Esophagus (tissue), 2 donors: ENCODE measurements around the gene UTP11. TPM values are rescaled to one million over a fixed set of nuclear protein-coding genes. Genes with fewer than 3 reads are reported as not detected.
A peak's percentile ranks its signal among the peaks of the same experiment; 100 is the strongest.

Source experiments
- H3K27ac ChIP-seq, 2 donors: one replicate each; pipeline ENCODE4 v1.5.1; 2013; ENCODE audit warnings: low read depth in 2 of 2, mild to moderate bottlenecking in 2 of 2, inconsistent platforms in 1 of 2, low read length in 1 of 2, moderate library complexity in 1 of 2
- H3K27me3 ChIP-seq, 2 donors: one replicate each; pipeline ENCODE4 v1.6.1; 2013; ENCODE audit warnings: low read length in 2 of 2, control low read depth in 1 of 2, mild to moderate bottlenecking in 1 of 2; ENCODE audit not compliant: insufficient read depth in 2 of 2, control insufficient read depth in 1 of 2
- H3K36me3 ChIP-seq, 2 donors: one replicate each; pipeline ENCODE4 v1.6.1; 2013; ENCODE audit warnings: low read length in 1 of 2; ENCODE audit not compliant: control insufficient read depth in 2 of 2, insufficient read depth in 2 of 2
- H3K4me1 ChIP-seq, 2 donors: one replicate each; pipeline ENCODE4 v1.6.1; 2013; ENCODE audit warnings: low read length in 1 of 2; ENCODE audit not compliant: control insufficient read depth in 2 of 2, insufficient read depth in 2 of 2
- H3K4me3 ChIP-seq, 2 donors: one replicate each; pipeline ENCODE4 v1.5.1; 2013; ENCODE audit warnings: low read length in 2 of 2, mild to moderate bottlenecking in 2 of 2, low read depth in 1 of 2, moderate library complexity in 1 of 2
- H3K9me3 ChIP-seq, 2 donors: one replicate each; pipeline ENCODE4 v1.6.1; 2013; ENCODE audit warnings: mild to moderate bottlenecking in 2 of 2, low read depth in 1 of 2, low read length in 1 of 2, moderate library complexity in 1 of 2; ENCODE audit not compliant: control insufficient read depth in 2 of 2, insufficient read depth in 1 of 2
- WGBS, 2 donors: extraction: QIAGEN DNeasy Blood & Tissue Kit; methylation state at CpG; one replicate each; pipeline ENCODE4 v1.1.7; 2013; 5-methylcytosine and 5-hydroxymethylcytosine counted together
- polyA plus RNA-seq, 2 donors: library from polyadenylated mRNA; stranded (reverse); fragments of 200-250 nt; gene quantifications; one replicate each; pipeline ENCODE4 v1.2.3, GENCODE V29; 2013
- donor health status: healthy with polysubstance abuse.
- donor health status: Bipolar disorder and iron deficiency.

UTP11 gene
- polyA plus RNA-seq, 2 donors = 16.3 to 32.0 TPM

DNA sequence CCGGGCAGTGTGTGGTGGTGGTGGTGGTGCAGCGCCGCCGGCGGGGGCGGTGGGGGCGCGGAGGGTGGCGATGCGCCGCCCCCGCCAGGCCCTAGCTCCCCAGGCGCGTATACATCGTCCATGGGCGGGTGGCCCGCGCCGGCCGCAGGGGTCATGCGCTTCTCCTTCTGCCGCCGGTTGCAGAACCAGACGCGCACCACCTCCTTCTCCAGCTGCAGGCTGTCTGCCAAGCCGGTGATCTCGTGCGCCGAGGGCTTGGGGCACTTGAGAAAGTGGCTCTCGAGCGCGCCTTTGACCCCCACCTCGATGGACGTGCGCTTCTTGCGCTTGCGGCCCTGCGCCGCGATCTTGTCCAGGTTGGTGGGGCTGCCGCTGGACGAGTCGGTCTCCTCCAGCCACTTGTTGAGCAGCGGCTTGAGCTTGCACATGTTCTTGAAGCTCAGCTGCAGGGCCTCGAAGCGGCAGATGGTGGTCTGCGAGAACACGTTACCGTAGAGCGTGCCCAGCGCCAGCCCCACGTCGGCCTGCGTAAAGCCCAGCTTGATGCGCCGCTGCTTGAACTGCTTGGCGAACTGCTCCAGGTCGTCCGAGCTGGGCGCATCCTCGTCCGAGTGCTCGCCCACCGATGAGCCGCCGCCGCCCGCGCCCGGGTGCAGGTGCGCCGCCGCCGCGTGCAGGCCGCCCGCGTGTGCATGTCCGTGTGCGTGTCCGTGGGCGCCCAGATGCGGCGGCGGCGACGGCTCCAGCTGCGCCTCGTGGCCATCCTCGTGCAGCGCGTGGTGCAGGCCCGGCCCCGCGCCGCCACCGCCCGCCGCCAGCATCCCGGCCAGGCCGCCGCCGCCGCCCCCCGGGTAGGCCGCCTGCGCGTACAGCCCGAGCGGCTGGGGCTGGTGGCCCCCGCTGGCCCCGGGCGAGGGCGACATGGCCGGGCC lies 33.1 kb downstream of the UTP11 start:
- Histone ChIP-seq H3K27ac (no peak overlapping the region), H3K9me3 (no peaks in the 10 kb centered on the region), H3K36me3 (no peaks in the 10 kb centered on the region), H3K4me1 (peaks cover 6 to 13% of the 10 kb centered on the region in 2 donors), H3K27me3 (no peaks in the 10 kb centered on the region), H3K4me3 (peak overlapping the region; percentile 57 to 58)
- 2 to 3% methylated on average over 83 to 115 of the region's 115 CpGs for WGBS, 2 donors

DNA sequence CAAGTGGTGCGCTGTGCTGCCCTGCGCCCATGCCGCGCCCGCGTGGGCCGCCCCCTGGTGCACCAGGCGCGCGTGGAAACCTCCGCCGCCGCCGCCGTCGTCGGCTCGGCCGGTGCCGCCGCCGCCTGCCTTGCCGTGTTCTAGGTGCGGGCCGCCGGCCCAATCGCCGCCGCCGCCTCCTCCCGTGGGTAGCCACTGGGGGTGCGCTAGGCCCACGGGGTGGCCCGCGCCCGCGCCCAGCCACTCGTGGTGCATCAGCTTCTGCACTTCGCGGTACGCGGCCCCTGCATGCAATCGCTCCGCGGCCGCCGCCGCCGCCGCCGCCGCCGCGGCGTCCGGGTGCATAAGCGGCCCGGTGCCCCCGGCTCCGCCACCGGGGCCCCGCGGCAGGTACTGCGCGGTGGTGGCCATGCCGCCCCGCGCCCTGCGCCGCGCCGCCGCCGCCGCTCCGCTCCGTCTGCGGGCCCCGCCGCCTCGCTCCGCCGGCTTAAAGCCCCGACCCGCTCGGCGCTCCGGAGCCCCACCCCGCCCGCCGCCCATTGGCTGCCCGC lies 33.9 kb downstream of the UTP11 start, which contains the start of gene POU3F1:
Gene POU3F1 (minus strand): TSS at position 461 of the 551 bp plus-strand sequence. CDS start 50 bp downstream, at position 411.
- Histone ChIP-seq H3K9me3 (no peaks in the 10 kb centered on the region), H3K4me3 (peak within 1 kb of the TSS; percentile 58), H3K36me3 (no peaks in the 10 kb centered on the region), H3K27me3 (no peaks in the 10 kb centered on the region), H3K27ac (peak within 1 kb of the TSS; percentile 51 to 70), H3K4me1 (peaks cover 6 to 17% of the 10 kb centered on the region in 2 donors)
- 1% methylated on average over 51 to 92 of the region's 92 CpGs for WGBS, 2 donors

DNA sequence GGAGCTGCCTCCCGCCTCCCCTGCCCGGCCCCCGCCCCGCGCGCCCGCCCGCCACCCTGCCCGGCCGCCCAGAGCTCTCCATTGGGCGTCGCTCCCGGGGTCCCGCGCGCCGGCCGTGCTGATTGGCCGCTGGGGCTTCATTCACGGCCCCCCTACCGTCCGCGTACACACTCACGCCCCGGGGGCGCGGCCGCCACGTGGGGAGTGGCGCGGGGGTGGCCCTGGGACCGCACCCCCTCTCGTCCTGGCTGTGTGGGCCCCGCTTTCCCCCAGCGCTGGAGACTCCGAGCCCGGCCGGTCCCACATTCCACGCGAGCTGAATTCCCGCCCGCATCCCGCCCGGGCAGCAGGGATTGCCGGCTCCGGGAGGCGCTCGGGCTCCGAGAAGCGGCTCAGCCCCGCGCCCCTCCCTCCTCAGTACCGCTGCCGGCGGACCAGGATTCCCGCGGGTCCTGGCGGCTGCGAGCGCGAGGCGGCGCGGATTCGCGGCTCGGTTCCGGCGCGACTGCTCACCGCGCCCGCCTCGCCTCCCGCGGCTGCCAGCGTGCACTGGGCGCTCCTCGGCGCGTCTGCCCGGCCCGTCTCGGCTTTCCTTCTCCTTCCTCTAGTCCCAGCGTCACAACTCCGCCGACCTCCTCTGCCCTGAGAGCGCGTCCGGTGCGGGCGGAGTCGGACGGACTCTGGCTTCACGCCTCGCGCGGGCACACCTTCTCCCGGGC lies 34.5 kb downstream of the UTP11 start:
- peak overlapping the region; percentile 58 for H3K4me3 ChIP-seq
- H3K9me3 ChIP-seq = no peaks in the 10 kb centered on the region
- no peaks in the 10 kb centered on the region for H3K36me3 ChIP-seq
- H3K4me1 ChIP-seq = peaks cover 6 to 24% of the 10 kb centered on the region in 2 donors
- no peaks in the 10 kb centered on the region for H3K27me3 ChIP-seq
- 0 to 1% methylated on average over 80 to 99 of the region's 99 CpGs for WGBS, 2 donors
- H3K27ac ChIP-seq = peak overlapping the region; percentile 51 to 70

DNA sequence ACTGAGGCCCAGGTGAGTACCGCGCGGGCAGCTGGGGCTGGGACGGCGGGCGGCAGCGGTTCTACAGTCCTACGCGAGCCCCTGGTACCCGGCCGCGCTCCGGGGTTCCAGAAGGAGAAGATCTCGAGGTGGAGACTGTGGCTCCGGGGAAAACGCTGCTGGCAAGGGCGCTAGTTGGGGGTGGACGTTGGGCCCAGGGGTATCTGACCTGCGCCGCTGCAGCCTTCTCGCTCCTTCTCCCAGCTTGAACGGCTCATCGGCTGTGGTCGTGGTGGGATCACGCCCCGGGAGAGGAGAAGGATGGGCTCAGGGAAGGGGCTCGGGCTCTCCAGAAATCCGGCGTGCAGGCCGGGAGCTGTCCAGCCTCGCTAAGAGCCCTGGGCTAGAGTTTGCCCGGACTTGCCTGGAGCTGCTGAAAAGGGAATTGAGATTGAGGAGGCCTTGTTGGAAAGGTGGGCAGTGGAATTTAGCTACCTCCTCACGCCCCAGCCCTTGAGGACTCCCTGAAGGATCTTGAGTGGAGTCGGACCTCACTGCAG lies 35.1 kb downstream of the UTP11 start:
- 13 to 17% methylated on average over 31 to 34 of the region's 34 CpGs for WGBS, 2 donors
- Histone ChIP-seq H3K27me3 (no peaks in the 10 kb centered on the region), H3K4me3 (peak overlapping the region; percentile 58), H3K27ac (peak overlapping the region; percentile 51 to 70), H3K9me3 (no peaks in the 10 kb centered on the region), H3K36me3 (no peaks in the 10 kb centered on the region), H3K4me1 (peaks cover 6 to 25% of the 10 kb centered on the region in 2 donors)

DNA sequence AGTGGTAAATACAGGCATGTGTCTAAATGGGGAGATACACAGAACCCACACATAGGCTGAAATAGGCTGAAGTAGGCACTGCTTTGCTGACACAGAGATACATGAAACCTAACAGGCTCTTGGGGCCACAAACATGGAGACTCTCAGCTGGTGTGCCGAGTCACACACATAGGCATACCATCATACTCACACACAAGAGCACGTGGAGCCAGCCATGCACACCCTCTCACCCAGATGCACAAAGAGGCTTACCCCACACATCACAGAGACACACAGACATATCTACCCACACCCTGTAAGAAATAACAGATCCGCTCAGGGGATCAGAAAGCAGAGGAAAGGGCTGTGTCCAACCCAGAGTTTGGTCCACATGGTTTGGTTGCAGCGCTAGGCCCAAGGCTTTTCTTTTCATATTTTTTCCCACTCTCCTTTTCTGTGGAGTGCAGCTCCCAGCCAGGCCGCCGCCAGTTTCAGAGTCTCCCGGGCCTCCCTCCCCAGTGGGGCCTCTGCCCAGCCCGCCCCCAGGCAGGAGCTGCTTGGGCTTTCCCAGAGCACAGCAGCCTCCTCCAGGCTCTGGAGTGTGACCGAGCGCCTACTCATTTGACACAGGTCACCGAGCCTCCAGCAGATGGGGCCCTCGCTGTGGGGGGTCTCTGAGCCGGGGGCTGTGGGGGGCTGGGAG lies 38.0 kb downstream of the UTP11 start:
- Histone ChIP-seq H3K4me3 (no peak overlapping the region), H3K9me3 (no peaks in the 10 kb centered on the region), H3K4me1 (peaks cover 6 to 31% of the 10 kb centered on the region in 2 donors), H3K27me3 (no peaks in the 10 kb centered on the region), H3K36me3 (no peaks in the 10 kb centered on the region), H3K27ac (no peak overlapping the region)
- 56 to 62% methylated on average over 11 to 13 of the region's 13 CpGs for WGBS, 2 donors

DNA sequence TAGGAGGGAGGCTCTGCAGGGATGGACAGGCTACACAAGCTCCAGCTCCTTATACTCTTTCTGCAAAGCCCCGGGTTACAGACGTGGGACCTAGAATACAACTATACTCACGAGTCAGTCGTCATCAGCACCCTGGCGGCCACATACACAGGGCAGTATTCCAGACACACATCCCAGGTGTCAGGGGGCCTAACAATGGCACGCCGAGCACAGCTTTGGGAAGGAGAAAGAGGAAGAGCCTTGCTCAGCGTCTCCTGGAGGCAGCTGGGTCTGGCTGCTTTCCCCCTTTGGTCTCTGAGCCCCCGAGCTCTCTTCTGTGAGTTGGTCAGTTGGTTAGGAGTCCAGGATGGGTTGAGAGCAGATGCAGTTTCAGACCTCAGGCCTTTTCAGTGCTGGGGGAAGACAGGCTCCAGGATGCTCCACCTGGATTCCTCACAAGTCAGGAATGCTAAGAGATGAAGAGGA lies 38.6 kb downstream of the UTP11 start:
- no peaks in the 10 kb centered on the region for H3K27me3 ChIP-seq
- H3K36me3 ChIP-seq = no peaks in the 10 kb centered on the region
- H3K4me3 ChIP-seq = no peak overlapping the region
- no peak overlapping the region for H3K27ac ChIP-seq
- WGBS, 2 donors = 73 to 77% methylated on average over 9 of the region's 9 CpGs
- H3K4me1 ChIP-seq = peaks cover 3 to 27% of the 10 kb centered on the region in 2 donors
- no peaks in the 10 kb centered on the region for H3K9me3 ChIP-seq

DNA sequence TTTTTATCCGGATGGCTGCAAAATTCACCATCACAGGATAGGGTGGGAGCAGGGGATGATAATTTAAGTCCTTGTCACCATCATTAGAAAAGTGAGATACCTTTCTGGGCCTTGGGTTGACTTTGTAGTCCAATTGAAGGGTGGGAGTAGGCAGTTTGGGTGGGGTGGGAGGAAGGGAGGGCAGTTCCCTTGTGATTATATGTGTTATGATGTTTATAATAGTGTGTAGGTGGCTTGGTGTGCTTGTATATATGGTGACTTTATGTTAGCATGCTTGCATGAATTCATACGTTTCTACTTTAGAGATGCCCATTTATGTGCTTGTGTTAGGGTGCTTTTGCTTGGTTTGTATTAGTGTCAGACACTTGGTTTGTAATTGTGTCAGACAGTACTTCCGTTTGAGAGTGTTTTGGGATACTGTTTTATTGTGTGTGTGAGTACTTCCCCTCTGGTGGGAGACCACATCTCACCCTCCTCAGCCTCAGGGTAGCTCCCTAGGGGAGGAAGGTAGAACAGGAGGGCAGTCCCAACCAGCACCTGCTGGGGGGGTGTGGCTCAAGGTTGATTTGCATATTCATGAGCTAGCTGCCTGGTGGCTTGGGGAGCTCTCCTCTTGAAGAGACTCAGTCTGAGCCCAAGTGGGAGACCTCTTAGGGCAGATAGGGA lies 40.3 kb downstream of the UTP11 start:
- no peak overlapping the region for H3K4me3 ChIP-seq
- 37 to 43% methylated on average over 3 of the region's 3 CpGs for WGBS, 2 donors
- peaks cover 2 to 24% of the 10 kb centered on the region in 2 donors for H3K4me1 ChIP-seq
- H3K27me3 ChIP-seq = no peaks in the 10 kb centered on the region
- no peaks in the 10 kb centered on the region for H3K36me3 ChIP-seq
- H3K9me3 ChIP-seq = no peaks in the 10 kb centered on the region
- H3K27ac ChIP-seq = no peak overlapping the region

DNA sequence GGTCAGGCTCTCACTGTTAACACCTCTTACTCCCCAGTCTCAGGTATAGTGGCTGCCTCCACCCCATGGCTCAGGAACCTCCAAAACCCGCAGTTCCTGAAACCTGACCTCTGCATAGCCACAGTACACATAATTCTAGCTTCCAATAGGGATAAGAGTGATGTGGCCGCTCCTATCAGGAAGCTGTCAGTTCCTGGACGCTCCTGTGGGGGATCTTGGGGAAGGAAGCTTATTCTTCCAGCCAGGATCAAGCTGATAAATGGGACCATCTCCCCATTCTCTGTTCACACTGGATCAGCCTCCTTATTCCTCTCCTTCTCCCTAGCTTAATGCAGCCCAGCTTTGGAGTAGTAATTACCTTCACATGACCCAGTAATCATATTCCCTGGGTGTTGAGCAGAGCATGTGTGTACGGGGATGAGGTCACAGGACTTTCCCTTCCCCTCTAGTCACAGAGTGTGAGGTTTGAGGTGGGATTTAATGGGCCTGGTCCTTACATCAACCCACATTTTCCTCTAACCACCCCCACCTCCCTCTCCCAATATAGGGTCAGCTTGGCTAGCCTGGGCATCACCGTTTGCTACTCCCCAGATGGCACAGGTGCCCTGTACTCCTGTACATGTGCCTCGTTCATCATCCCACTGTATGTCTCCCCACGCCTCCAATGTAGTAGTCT lies 41.0 kb downstream of the UTP11 start:
- Histone ChIP-seq H3K4me3 (no peak overlapping the region), H3K27ac (no peak overlapping the region), H3K36me3 (no peaks in the 10 kb centered on the region), H3K4me1 (peaks cover 0 to 20% of the 10 kb centered on the region in 2 donors), H3K9me3 (no peaks in the 10 kb centered on the region), H3K27me3 (no peaks in the 10 kb centered on the region)
- 63 to 76% methylated on average over 7 of the region's 7 CpGs for WGBS, 2 donors
